GM12873 (cell line): ENCODE measurements around the gene SRSF8.

Experiments used
- TF ChIP-seq, protein P1 (sequence below): IDR thresholded peaks from 2 replicates; pipeline ENCODE4 v1.5.1; 2012; ENCODE audit warnings: low read depth, mild to moderate bottlenecking, moderate library complexity, low read length, control low read depth; ENCODE audit not compliant: insufficient read depth; ENCODE audit errors: missing control alignments

SRSF8 gene

DNA sequence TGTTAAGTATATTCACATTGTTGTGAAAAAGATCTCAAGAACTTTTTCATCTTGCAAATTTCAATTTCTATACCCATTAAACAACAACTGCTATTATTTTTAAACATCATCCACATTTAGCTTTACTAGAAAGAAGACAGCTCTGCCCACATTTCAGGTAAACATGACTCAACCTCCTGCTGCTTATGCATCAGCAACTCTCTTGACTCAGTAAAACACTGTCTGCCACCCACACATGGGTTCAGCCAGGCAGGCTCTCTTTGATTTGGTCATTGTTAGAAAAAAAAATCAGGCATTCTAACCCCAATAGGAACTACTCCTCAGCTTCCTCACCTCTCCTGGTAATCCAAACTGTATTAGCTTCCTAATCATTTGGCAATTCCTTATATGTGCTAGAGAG, 17.8 kb downstream of the SRSF8 start:
- TF ChIP-seq, protein P1, sequence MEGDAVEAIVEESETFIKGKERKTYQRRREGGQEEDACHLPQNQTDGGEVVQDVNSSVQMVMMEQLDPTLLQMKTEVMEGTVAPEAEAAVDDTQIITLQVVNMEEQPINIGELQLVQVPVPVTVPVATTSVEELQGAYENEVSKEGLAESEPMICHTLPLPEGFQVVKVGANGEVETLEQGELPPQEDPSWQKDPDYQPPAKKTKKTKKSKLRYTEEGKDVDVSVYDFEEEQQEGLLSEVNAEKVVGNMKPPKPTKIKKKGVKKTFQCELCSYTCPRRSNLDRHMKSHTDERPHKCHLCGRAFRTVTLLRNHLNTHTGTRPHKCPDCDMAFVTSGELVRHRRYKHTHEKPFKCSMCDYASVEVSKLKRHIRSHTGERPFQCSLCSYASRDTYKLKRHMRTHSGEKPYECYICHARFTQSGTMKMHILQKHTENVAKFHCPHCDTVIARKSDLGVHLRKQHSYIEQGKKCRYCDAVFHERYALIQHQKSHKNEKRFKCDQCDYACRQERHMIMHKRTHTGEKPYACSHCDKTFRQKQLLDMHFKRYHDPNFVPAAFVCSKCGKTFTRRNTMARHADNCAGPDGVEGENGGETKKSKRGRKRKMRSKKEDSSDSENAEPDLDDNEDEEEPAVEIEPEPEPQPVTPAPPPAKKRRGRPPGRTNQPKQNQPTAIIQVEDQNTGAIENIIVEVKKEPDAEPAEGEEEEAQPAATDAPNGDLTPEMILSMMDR, result no peak

DNA sequence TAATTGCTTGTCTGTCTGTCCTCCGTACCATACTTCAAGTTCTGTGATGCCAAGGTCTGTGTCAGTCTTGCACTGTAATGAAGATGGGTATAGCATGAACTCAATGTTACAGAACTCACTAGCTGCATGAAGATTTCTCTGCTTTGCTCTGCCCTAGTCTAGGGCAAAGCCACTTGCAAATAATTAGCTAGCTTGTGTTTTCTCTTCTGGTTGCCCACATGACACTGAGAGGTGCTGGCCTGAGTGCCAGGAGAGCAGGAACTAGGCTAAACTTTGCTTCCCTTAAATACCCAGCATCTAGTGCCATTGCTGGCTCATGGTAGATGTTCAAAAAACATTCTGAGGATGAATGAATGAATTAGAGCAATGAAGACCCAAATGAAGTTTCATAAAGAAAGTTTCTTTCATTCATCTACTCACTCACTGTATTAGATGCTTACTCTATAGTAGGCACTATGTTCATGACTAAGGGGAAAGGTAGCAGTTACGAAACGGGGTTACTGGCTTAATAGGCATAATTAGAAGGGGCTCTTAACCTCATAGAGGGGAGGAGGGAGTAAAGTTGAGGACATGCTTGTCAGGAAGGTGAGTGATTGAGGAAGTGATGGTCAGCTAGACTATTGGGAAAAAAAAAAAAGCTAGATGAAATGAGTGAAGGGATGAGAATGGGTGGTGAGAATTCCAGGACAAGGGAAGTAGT, 18.5 kb downstream of the SRSF8 start:
- TF ChIP-seq, protein P1, result no peak

DNA sequence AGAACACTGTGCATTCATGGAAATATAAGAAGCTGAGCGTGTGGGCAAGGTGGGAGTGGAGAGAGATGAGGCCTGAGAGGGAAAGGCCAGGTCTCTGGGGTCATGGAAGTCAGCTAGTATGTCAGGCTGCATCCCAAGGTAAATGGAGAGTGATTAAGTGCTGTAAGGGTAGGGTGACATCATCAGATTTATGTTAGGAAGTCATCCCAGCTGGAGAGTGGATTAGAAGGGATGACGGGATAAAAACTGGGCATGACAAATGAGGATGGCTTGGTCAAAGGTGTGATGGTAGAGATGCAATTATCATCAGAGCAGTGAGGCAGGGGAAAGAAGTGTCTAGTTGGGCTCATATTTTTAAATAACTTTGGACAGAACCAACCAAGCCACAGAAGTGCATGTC, 19.4 kb downstream of the SRSF8 start:
- TF ChIP-seq, protein P1, result no peak

DNA sequence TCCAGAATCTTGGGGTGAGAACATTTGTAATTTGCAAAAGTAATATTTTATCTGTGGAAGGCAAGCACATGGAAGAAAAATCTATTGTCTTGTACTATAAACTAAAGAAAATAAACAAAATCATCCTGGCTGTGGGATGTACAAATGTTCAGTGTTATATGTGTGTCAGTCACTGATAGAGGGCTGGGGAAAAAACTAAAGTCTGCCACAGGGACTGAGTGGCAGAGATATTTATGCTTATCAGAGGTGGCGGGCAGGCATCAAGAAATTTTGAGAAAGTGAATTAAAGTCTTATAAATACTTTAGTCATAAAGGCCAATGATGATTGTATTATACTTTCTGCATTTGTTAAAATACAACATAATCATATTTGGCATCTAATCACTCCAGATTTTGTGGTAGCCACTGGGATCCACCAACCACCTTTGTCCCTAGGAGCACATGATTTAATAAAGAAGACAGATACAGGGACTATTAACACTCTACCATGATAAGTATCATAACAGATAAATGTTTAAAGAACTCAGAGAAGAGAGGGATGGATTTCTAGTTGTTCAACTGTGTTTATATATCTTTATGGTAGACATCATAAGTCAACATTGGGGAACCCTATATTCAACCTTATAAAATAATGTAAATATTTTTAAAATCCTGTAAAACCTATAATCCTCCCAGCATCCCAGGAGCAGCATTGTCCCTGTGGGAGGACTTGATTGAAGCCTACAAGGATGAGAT, 20.3 kb downstream of the SRSF8 start:
- TF ChIP-seq, protein P1, result no peak

DNA sequence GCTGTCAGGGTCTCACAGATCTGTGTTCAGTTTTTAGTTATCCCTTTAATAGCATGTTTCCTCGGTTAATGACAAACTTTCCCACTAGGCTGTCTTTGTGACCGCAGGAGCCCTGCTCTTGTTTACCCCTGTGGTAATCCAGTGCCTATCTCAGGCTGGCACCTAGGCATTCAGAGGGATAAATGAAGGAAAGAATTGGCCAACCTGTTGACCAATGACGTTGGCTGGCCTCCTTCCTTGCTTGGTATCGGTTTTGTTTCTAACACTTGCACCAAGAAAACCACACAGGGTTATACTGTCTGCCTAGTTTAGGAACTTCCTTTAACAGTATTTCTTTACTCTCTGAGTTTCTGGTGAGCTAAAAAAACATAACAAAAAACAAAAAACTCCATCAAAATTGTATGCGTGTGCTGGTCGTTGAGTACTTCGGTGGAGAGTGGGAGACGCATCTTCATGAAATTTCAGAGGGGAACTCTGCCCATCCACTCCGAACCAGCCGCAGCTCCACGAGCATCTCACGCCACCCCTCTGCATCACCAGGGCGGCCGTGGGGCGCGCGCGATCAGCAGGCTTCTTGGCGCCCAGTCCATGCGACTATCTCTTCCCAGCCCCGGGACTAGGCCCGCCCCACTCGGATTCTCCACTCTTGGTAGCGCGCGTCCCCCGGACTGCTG, 22.4 kb downstream of the SRSF8 start:
- TF ChIP-seq, protein P1, result no peak

DNA sequence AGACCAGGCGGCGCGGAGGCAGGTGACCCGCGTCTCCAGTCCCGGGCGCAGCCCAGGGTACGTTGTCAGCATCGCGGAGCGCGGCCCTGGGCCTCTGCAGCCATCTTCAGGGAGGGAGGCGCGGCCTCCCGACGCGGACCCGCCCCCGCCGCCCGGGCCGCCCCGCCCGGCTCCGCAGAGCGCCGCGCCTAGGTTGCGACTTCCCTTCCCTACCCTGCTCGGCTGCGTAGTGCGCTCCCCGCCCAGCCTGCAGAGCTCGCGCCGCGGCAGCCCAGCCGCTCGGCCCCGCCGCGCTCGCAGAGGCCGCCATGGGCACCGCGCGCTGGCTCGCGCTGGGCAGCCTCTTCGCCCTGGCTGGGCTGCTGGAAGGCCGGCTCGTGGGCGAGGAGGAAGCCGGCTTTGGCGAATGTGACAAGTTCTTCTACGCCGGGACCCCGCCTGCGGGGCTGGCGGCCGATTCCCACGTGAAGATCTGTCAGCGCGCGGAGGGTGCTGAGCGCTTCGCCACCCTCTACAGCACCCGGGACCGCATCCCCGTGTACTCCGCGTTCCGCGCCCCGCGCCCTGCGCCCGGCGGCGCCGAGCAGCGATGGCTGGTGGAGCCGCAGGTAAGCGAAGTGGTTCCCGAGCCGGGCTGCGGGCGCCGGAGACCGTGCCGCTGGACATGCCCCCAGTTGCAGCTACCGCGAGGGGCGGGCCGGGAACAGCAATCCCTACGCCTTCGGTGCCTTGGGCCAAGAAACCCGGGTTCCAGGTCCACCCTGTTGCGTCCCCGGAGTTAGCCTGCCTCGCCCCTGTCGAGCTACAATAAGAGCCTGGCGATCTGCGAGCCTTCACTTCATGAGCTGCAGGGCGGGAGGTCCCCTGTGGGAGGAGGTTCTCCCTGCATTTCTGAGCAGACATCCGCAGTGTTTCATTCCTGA, 23.2 kb downstream of the SRSF8 start, which contains the start of gene ENDOD1:
Gene ENDOD1 (plus strand): TSS at position 227 of the 923 bp plus-strand sequence. CDS start 82 bp downstream, at position 309.
- TF ChIP-seq, protein P1, result no peak
